ENCODE data around the gene GPR150. TPM values are rescaled to one million over a fixed set of nuclear protein-coding genes. Genes with fewer than 3 reads are reported as not detected.

The GPR150 gene
- polyA plus RNA-seq (2012; rRNA removed) = 0.06 and 0.07 TPM in 2 replicates
- polyA plus RNA-seq (2012; cell fraction: cytosol; rRNA removed) = 0.07 and 0.08 TPM in 2 replicates
- polyA plus RNA-seq (2012; cell fraction: nucleus; rRNA removed) = 0.08 and 0.14 TPM in 2 replicates

GRCh38 chr5:95620030-95620869 lies at the start of gene GPR150:
GPR150 (plus strand) TSS chr5:95620087; CDS start chr5:95620276, 189 bp downstream.
- no peaks in the 10 kb centered on the region for H3K9me3 ChIP-seq
- peak; percentile 87 for DNase-seq
- peak within 1 kb of the TSS; percentile 77 for H3K4me2 ChIP-seq
- H3K4me3 ChIP-seq (ENCODE audit: low read depth in 2 of 2, low read length in 1 of 2) = peak within 1 kb of the TSS; percentile 49 to 56
- no peaks in the 10 kb centered on the region for H3K27me3 ChIP-seq (ENCODE audit: insufficient read depth)
- no peaks in the 10 kb centered on the region for H3K9me2 ChIP-seq
- H3K27ac ChIP-seq (ENCODE audit: low read depth in 2 of 2, low read length in 1 of 2) = no peak within 1 kb of the TSS
- no peaks in the 10 kb centered on the region for H3K36me3 ChIP-seq (replicated peaks in 1 of 2; ENCODE audit: control insufficient read depth in 1 of 2, insufficient read depth in 2 of 2, low read length in 1 of 2)
- H3K9ac ChIP-seq = no peak within 1 kb of the TSS
- TF ChIP-seq, protein P1, sequence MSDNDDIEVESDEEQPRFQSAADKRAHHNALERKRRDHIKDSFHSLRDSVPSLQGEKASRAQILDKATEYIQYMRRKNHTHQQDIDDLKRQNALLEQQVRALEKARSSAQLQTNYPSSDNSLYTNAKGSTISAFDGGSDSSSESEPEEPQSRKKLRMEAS (IDR thresholded peaks at IDR 0.05; ENCODE audit: low read depth) = peak; percentile 81
- TF ChIP-seq EP300 (IDR thresholded peaks at IDR 0.05; ENCODE audit: borderline replicate concordance in 1 of 2, low read depth in 1 of 2, low read length in 1 of 2) = no peak
- H2AFZ ChIP-seq (ENCODE audit: low read depth) = peak within 1 kb of the TSS; percentile 87; the same call in 1 of the 2 replicates
- POLR2A ChIA-PET = no interaction called here
- H3F3A ChIP-seq (replicated peaks; ENCODE audit: insufficient read depth) = no peaks in the 10 kb centered on the region
- no peaks in the 10 kb centered on the region for H4K20me1 ChIP-seq (ENCODE audit: insufficient read depth)
- CTCF ChIA-PET = interaction anchor here (0.9 to 1.3 kb wide), 4 partner anchors 9 to 161 kb away, joined by 3 to 4 read pairs (median 4); no protein-coding TSS in a partner anchor
- H3K79me2 ChIP-seq (ENCODE audit: insufficient read depth) = no peaks in the 10 kb centered on the region
- H3K4me1 ChIP-seq (ENCODE audit: control insufficient read depth in 1 of 2, insufficient read depth in 2 of 2, low read depth in 1 of 2, low read length in 1 of 2) = peaks cover 0 to 3% of the 10 kb centered on the region in 2 experiments; a peak in 2 of 4 replicates
- WGBS (ENCODE audit: low lambda C conversion rate) = 35% methylated on average over 31 of the region's 85 CpGs

DNA sequence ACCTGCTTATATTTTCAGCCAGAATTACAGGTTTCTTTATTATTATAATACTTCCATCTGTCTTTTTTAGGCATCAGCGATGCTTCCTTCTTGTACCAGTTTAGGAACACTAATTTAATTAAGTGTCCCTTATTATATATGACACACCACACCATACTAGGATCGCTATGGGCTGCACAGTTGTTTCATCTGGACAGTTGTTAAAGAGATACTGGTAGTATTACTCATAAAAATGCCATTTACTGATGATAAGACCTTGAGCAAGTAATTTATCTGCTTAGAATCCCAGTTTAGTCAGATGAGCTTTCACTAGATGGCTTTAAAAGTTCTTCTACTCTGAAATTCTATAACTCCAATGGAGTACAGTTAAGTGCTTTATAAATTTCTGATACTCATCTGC lies 47.9 kb upstream of the GPR150 start:
- POLR2A ChIA-PET = no interaction called here
- Histone ChIP-seq H3K9me2 (no peaks in the 10 kb centered on the region), H3K4me1 (ENCODE audit: control insufficient read depth in 1 of 2, insufficient read depth in 2 of 2, low read depth in 1 of 2, low read length in 1 of 2) (no peaks in the 10 kb centered on the region; a peak in 1 of 4 replicates), H3K36me3 (replicated peaks in 1 of 2; ENCODE audit: control insufficient read depth in 1 of 2, insufficient read depth in 2 of 2, low read length in 1 of 2) (peaks cover 14 to 19% of the 10 kb centered on the region in 2 experiments), H3K4me3 (ENCODE audit: low read depth in 2 of 2, low read length in 1 of 2) (no peak overlapping the region), H3K27me3 (ENCODE audit: insufficient read depth) (no peaks in the 10 kb centered on the region), H3F3A (replicated peaks; ENCODE audit: insufficient read depth) (peaks cover 3% of the 10 kb centered on the region), H2AFZ (ENCODE audit: low read depth) (no peak overlapping the region), H3K9me3 (no peaks in the 10 kb centered on the region), H3K9ac (no peak overlapping the region), H4K20me1 (ENCODE audit: insufficient read depth) (no peaks in the 10 kb centered on the region), H3K27ac (ENCODE audit: low read depth in 2 of 2, low read length in 1 of 2) (no peak overlapping the region), H3K4me2 (no peak overlapping the region), H3K79me2 (ENCODE audit: insufficient read depth) (no peaks in the 10 kb centered on the region)
- TF ChIP-seq ELF1 (IDR thresholded peaks at IDR 0.05) (no peak), EP300 (IDR thresholded peaks at IDR 0.05; ENCODE audit: borderline replicate concordance in 1 of 2, low read depth in 1 of 2, low read length in 1 of 2) (no peak), TCF12 (IDR thresholded peaks at IDR 0.05) (no peak), SIN3A (IDR thresholded peaks at IDR 0.05; ENCODE audit: borderline replicate concordance, low read depth, low read length) (no peak), CHD2 (IDR thresholded peaks at IDR 0.05; ENCODE audit: low read length, partially characterized antibody) (no peak)
- TF ChIP-seq, protein P2, sequence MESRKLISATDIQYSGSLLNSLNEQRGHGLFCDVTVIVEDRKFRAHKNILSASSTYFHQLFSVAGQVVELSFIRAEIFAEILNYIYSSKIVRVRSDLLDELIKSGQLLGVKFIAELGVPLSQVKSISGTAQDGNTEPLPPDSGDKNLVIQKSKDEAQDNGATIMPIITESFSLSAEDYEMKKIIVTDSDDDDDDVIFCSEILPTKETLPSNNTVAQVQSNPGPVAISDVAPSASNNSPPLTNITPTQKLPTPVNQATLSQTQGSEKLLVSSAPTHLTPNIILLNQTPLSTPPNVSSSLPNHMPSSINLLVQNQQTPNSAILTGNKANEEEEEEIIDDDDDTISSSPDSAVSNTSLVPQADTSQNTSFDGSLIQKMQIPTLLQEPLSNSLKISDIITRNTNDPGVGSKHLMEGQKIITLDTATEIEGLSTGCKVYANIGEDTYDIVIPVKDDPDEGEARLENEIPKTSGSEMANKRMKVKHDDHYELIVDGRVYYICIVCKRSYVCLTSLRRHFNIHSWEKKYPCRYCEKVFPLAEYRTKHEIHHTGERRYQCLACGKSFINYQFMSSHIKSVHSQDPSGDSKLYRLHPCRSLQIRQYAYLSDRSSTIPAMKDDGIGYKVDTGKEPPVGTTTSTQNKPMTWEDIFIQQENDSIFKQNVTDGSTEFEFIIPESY (IDR thresholded peaks at IDR 0.05; ENCODE audit: borderline replicate concordance, low read depth) = no peak
- TF ChIP-seq, protein P3, sequence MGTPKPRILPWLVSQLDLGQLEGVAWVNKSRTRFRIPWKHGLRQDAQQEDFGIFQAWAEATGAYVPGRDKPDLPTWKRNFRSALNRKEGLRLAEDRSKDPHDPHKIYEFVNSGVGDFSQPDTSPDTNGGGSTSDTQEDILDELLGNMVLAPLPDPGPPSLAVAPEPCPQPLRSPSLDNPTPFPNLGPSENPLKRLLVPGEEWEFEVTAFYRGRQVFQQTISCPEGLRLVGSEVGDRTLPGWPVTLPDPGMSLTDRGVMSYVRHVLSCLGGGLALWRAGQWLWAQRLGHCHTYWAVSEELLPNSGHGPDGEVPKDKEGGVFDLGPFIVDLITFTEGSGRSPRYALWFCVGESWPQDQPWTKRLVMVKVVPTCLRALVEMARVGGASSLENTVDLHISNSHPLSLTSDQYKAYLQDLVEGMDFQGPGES (IDR thresholded peaks at IDR 0.05; ENCODE audit: low read depth, low read length) = no peak
- WGBS (ENCODE audit: low lambda C conversion rate) = 69% methylated on average over 2 of the region's 2 CpGs
- no peak for DNase-seq
- CTCF ChIA-PET = no interaction called here
